Hepatocyte (in vitro differentiated cells): ENCODE measurements around the gene NOC2L. TPM values are rescaled to one million over a fixed set of nuclear protein-coding genes. Genes with fewer than 3 reads are reported as not detected.

Experiments used
- polyA plus RNA-seq: library from polyadenylated mRNA; unstranded; fragments of >200 nt; fragmentation: Nextera tagmentation; extraction: Ambion mirVana; gene quantifications from 2 replicates; pipeline ENCODE4 v1.2.1, GENCODE V29; 2016
- small RNA-seq: library from RNA; depleted of rRNA; stranded (forward); fragments of <200 nt; gene quantifications from one replicate; pipeline ENCODE3, GENCODE V24; 2014
- total RNA-seq: library from RNA; depleted of rRNA; stranded (reverse); fragments of >200 nt; gene quantifications from 2 replicates; pipeline ENCODE4 v1.2.3, GENCODE V29; 2014

The NOC2L gene
- total and polyA plus RNA-seq, 2 experiments from 2014 or later: 44.3 to 66.6 TPM

Small RNA genes lying within 50 kb of the gene (small RNA-seq; reads per million reads assigned to genes)
- gene AL645608.3 (not detected), gene AL645608.4 (not detected)

Other genes with a start within 250 kb of the NOC2L start
- gene SAMD11, start 35.3 kb downstream of the NOC2L start, total RNA-seq: 9.5 and 10.2 TPM in 2 replicates
- 17.1 and 20.1 TPM in 2 replicates for gene SAMD11, start 35.3 kb downstream of the NOC2L start, polyA plus RNA-seq
- 4.1 and 13.8 TPM in 2 replicates for gene KLHL17, start 1.3 kb upstream of the NOC2L start, total RNA-seq
- gene KLHL17, start 1.3 kb upstream of the NOC2L start, polyA plus RNA-seq: 25.0 and 35.4 TPM in 2 replicates
- gene PLEKHN1, start 7.2 kb upstream of the NOC2L start, total RNA-seq: 0.60 and 0.72 TPM in 2 replicates
- 2.4 and 5.6 TPM in 2 replicates for gene PLEKHN1, start 7.2 kb upstream of the NOC2L start, polyA plus RNA-seq
- not detected in 2 replicates for gene PERM1, start 22.8 kb upstream of the NOC2L start, total RNA-seq
- gene PERM1, start 22.8 kb upstream of the NOC2L start, polyA plus RNA-seq: 1.3 and 1.6 TPM in 2 replicates
- 21.4 and 28.7 TPM in 2 replicates for gene HES4, start 40.8 kb upstream of the NOC2L start, total RNA-seq
- gene HES4, start 40.8 kb upstream of the NOC2L start, polyA plus RNA-seq: 74.5 and 107 TPM in 2 replicates
- 62.3 and 86.0 TPM in 2 replicates for gene ISG15, start 54.2 kb upstream of the NOC2L start, total RNA-seq
- 88.5 and 89.6 TPM in 2 replicates for gene ISG15, start 54.2 kb upstream of the NOC2L start, polyA plus RNA-seq
- gene AGRN, start 60.9 kb upstream of the NOC2L start, total RNA-seq: 51.8 and 81.8 TPM in 2 replicates
- 53.3 and 61.2 TPM in 2 replicates for gene AGRN, start 60.9 kb upstream of the NOC2L start, polyA plus RNA-seq
- gene RNF223, start 115.0 kb upstream of the NOC2L start, total RNA-seq: 0.08 and 0.43 TPM in 2 replicates
- 0.88 and 2.6 TPM in 2 replicates for gene RNF223, start 115.0 kb upstream of the NOC2L start, polyA plus RNA-seq
- 7.1 and 9.2 TPM in 2 replicates for gene C1orf159, start 156.8 kb upstream of the NOC2L start, total RNA-seq
- gene C1orf159, start 156.8 kb upstream of the NOC2L start, polyA plus RNA-seq: 21.7 and 25.1 TPM in 2 replicates
- not detected in 2 replicates for gene TTLL10, start 214.6 kb upstream of the NOC2L start, total RNA-seq
- 0.38 and 0.69 TPM in 2 replicates for gene TTLL10, start 214.6 kb upstream of the NOC2L start, polyA plus RNA-seq
- not detected in 2 replicates for gene TNFRSF18, start 247.3 kb upstream of the NOC2L start, total RNA-seq
- 0.86 and 1.3 TPM in 2 replicates for gene TNFRSF18, start 247.3 kb upstream of the NOC2L start, polyA plus RNA-seq